ENCODE data around the gene LIN7A.
"Not testable (repeated sequence)": the region's sequence is repeated elsewhere in the genome, so short reads cannot be mapped to it uniquely, and the experiment has no call there.

Gene LIN7A

DNA sequence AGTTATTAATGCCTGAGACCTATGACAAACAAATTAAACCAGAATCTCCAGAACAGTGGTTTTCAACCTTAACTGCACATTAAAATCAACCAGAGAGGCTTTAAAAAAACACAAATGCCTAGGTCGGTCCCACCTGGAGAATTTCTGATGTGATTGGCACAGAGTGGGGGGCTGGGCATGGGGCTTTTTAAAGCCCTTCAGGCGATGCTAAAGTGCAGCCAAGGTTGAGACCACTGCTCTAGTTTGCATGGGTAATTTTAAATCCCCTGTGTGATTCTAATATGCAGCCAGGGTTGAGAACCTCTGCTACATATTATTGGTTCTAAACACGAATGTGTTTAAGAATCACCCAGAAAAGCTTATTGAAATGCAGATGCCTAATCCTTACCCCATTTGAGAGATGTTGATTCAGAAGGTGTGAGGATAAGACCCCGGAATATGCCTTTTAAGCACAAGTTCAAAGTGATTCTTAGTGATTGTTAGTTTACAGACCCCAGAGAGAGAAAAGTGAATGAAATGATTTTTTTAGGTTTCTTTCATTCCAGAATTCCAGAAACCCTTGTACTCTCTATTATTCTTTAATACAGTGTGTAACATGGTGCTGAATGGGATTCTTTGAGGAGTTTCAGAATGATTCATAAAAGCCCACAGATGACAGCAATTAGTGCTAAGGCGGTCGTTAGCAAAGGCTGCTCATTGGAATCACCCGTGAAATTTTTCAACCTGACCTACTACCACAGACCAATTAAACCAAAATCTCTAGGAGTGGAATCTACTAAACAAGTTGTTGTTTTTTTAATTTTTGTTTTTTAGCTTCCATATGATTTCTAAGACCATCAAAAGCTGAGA, 44.9 kb downstream of the LIN7A start:
- Mint-ChIP-seq H3K4me3 (no peak overlapping the region), H3K9me3 (peaks cover 15% of the 10 kb centered on the region), H3K27ac (no peak overlapping the region), H3K4me1 (no peaks in the 10 kb centered on the region), H3K36me3 (no peaks in the 10 kb centered on the region)
- ATAC-seq = no peak
- DNase-seq (ENCODE audit: low spot score in 2 of 2) = no peak

DNA sequence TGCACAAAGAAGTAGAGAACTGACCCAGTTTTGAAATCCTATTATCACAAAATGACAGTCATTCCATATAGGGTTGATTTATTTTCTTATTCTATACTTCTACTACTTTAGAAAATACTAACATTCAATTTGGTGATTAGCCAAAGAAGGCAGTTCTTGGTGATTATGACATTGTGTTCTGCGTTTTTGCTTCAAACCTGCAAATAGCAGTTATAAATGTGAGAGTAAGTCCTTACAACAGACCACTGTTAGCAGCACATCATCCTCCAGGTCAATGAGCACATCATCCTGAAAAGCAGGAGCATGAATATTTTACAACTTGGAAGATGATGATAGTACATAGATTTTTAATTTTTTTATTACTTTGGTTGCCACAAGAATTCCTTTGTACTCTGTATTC, 53.1 kb downstream of the LIN7A start:
- DNase-seq (ENCODE audit: low spot score in 2 of 2) (no peak), ATAC-seq (no peak)
- H3K36me3 Mint-ChIP-seq = no peaks in the 10 kb centered on the region
- peaks cover 15% of the 10 kb centered on the region for H3K9me3 Mint-ChIP-seq
- no peak overlapping the region for H3K4me3 Mint-ChIP-seq
- H3K27ac Mint-ChIP-seq = no peak overlapping the region
- H3K4me1 Mint-ChIP-seq = no peaks in the 10 kb centered on the region

DNA sequence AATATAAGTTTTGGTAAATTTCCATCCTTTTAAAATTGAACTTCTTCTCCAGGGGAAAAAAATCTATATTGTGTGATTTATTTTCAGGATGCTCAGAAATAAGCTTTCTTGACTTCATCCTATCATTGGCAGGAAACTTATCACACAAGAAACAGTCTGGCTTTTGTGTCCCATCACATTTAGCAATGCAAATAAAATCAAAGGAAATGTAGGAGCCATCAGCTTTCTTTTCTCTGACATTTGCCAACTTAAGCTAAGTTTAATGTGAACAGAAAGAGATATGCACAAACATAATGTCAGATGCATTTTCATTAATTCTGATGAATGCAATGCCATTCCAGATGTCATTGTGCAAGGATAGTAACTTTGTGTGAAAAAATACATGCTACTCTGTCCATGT, 56.6 kb downstream of the LIN7A start:
- Mint-ChIP-seq H3K4me1 (no peaks in the 10 kb centered on the region), H3K36me3 (no peaks in the 10 kb centered on the region), H3K27ac (no peak overlapping the region), H3K9me3 (peaks cover 8% of the 10 kb centered on the region), H3K4me3 (no peak overlapping the region)
- DNase-seq (ENCODE audit: low spot score in 2 of 2) (no peak), ATAC-seq (no peak)

DNA sequence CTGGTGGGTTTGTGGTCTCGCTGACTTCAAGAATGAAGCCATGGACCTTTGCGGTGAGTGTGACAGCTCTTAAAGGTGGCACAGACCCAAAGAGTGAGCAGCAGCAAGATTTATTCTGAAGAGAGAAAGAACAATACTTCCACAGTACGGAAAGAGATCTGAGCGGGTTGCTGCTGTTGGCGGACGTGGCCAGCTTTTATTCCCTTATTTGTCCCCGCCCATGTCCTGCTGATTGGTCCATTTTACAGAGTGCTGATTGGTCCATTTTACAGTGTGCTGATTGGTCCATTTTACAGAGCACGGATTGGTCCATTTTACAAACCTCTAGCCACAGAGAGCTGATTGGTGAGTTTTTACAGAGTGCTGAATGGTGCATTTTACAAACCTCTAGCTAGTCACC, 59.3 kb downstream of the LIN7A start:
- DNase-seq (ENCODE audit: low spot score in 2 of 2); ATAC-seq; H3K36me3 Mint-ChIP-seq; H3K4me3 Mint-ChIP-seq; H3K4me1 Mint-ChIP-seq; H3K27ac Mint-ChIP-seq: not testable (repeated sequence)
- H3K9me3 Mint-ChIP-seq = peaks cover 12% of the 10 kb centered on the region

DNA sequence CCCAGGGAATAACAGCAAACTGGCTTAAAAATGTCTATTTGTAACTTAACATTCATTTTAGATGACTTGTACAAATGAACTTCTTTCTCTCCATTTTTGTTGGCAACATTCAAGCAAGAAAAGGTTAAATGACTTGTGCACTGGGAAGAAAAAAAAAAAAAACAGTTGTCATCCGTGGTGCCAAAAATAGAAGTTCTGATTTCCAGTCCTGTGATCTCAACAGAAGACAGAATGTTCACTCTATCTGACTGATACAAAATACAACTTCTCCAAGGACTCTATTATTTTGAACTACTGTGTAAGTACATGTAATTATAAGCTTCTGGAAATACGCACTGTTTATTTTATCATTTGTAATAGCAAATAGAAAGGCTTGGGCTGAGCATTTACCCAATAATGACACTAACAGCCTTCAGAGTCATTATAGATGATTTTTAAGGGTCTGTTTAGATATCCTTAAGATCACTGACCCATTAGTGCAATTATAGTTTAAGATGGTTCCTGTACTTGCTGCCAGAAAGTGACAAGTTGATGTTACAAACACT, 59.9 kb downstream of the LIN7A start:
- no peak overlapping the region for H3K27ac Mint-ChIP-seq
- no peak for ATAC-seq
- H3K36me3 Mint-ChIP-seq = no peaks in the 10 kb centered on the region
- peaks cover 8% of the 10 kb centered on the region for H3K9me3 Mint-ChIP-seq
- DNase-seq (ENCODE audit: low spot score in 2 of 2) = no peak
- no peak overlapping the region for H3K4me3 Mint-ChIP-seq
- H3K4me1 Mint-ChIP-seq = no peaks in the 10 kb centered on the region

DNA sequence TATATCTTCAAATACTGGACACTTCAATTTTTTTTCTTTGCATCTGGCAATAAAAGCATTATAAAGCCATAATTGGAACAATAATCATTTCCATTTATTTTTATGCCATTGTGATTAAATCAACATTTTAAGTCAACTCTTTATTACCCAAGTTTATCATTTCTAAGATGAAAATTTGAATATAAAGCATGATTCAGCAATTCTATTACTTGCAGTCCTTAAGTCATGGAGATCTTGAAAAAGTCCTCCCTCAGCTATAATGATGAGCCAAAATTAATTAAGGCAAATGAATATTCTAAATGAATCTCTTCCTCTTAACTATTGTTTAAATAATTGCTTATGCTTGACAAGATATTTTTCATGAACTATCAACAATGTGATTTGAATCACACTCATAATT, 65.7 kb downstream of the LIN7A start:
- no peak for ATAC-seq
- Mint-ChIP-seq H3K27ac (no peak overlapping the region), H3K36me3 (no peaks in the 10 kb centered on the region), H3K9me3 (peaks cover 7% of the 10 kb centered on the region), H3K4me3 (no peak overlapping the region), H3K4me1 (no peaks in the 10 kb centered on the region)
- DNase-seq (ENCODE audit: low spot score in 2 of 2) = no peak

DNA sequence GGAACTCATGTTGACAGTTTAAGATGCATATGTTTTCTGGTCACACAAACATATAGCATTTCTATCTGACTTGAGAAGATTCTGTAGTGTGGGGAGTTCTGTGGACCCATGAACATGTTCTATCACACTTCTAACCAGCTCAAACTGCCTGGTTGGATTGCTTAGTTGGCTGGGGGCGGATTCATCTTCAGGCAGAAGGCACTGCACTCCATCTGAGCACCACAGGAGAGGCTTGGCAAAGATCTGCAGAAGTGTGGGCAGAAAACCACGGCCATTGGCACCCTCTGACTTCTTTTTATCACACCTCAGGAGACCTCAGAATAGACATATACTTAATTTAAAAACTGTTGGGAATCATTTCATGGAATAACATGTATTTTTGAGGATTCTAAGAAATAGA, 68.5 kb downstream of the LIN7A start:
- peaks cover 11% of the 10 kb centered on the region for H3K9me3 Mint-ChIP-seq
- DNase-seq (ENCODE audit: low spot score in 2 of 2) (no peak), ATAC-seq (no peak)
- H3K4me3 Mint-ChIP-seq = no peak overlapping the region
- no peak overlapping the region for H3K27ac Mint-ChIP-seq
- H3K4me1 Mint-ChIP-seq = no peaks in the 10 kb centered on the region
- H3K36me3 Mint-ChIP-seq = no peaks in the 10 kb centered on the region

DNA sequence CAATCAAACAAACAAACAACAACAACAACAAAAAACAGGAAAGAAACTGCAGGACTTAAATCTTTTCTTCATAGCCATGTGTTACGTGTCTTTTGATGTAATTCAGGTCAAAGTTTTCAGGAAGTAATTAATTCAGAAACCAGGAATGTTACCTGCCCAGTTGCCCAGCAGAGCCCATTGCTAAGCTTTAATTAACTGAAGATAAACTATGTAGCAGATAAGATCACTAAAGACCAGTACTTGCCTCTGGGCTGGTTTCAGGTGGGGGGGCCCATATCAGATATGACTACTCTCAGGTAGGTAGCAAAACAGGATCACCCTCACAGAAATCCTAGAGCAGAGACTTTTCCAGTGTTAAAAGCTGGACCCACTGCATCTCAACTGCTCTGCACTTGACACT, 69.2 kb downstream of the LIN7A start:
- Mint-ChIP-seq H3K4me1 (no peaks in the 10 kb centered on the region), H3K27ac (no peak overlapping the region), H3K36me3 (no peaks in the 10 kb centered on the region), H3K4me3 (no peak overlapping the region), H3K9me3 (peaks cover 11% of the 10 kb centered on the region)
- ATAC-seq (no peak), DNase-seq (ENCODE audit: low spot score in 2 of 2) (no peak)

DNA sequence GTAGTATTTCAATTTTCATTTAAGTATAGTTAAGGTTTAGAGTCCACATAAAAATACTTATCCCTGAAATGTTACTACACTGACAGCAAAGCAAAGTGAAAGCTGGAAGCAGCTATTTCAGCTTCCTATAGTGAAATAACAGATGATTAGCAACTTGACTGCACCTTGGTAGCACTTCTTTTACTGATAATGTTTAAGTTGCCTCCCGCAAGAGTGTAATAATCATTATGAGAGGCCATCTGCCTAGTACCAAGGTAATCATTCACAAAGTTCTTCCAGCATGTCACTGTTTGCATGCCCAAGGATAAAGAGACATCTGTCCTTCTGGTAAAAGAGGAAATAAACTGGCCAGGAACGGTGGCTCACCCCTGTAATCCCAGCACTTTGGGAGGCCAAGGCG, 69.8 kb downstream of the LIN7A start:
- DNase-seq (ENCODE audit: low spot score in 2 of 2) (no peak), ATAC-seq (no peak)
- no peak overlapping the region for H3K27ac Mint-ChIP-seq

DNA sequence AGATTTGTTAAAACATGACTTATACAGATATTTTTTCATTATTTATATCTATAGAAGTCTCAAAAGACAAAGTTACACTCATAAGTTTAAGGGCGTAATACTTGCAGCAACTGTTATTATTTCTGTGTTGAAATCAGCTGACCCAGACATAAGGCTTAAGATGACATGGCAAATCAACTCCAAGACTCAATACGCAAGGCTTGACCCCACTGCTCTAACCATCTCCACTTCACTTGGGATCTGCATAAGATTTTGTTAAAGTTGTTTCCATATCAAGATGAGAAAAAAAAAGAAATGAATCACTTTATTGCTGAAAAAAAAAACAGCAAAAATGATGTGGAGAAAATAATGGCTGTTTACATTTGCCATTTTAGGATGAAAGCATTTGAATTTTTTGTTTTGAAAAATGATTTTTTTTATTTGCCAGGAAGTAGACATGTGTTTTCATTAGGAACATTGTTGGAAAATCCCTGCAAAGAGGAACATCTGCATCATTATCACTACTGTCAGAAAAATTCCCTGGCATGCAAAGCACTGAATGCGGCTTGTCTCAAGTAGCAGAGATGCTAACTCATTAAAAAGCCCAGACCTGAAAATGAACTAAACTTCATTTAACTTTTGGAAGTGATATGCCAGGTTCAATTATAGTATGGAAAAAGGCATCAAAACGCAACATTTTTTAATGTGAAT, 73.5 kb downstream of the LIN7A start:
- H3K4me3 Mint-ChIP-seq = no peak overlapping the region
- H3K36me3 Mint-ChIP-seq = no peaks in the 10 kb centered on the region
- H3K9me3 Mint-ChIP-seq = peaks cover 15% of the 10 kb centered on the region
- no peak overlapping the region for H3K27ac Mint-ChIP-seq
- no peaks in the 10 kb centered on the region for H3K4me1 Mint-ChIP-seq
- DNase-seq (ENCODE audit: low spot score in 2 of 2) = no peak
- no peak for ATAC-seq

More for the DNA sequence above, 69.8 kb downstream of the LIN7A start:
- H3K4me3 Mint-ChIP-seq = no peak overlapping the region
- no peaks in the 10 kb centered on the region for H3K4me1 Mint-ChIP-seq
- H3K36me3 Mint-ChIP-seq = no peaks in the 10 kb centered on the region
- H3K9me3 Mint-ChIP-seq = peaks cover 12% of the 10 kb centered on the region

DNA sequence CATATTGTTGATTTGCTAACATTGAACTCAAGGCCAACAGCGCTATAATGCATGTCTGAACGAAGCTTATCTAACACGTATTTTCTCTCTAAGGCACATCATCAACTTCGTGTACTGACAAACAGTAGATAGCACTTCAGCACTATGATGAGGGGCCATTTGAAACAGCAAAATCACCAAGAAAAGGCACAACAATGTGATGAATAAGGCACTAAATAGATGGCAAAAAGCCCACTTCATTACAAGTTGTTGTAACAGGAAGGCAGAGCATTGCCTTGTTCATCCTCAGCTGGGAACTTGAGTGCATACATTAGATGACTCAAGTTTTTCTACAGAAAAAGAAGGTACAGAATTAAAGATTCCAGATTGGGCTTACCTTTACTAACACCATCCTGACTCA, 75.2 kb downstream of the LIN7A start:
- no peak for DNase-seq (ENCODE audit: low spot score in 2 of 2)
- Mint-ChIP-seq H3K36me3 (no peaks in the 10 kb centered on the region), H3K27ac (no peak overlapping the region), H3K4me3 (no peak overlapping the region), H3K4me1 (no peaks in the 10 kb centered on the region), H3K9me3 (peaks cover 18% of the 10 kb centered on the region)
- no peak for ATAC-seq

DNA sequence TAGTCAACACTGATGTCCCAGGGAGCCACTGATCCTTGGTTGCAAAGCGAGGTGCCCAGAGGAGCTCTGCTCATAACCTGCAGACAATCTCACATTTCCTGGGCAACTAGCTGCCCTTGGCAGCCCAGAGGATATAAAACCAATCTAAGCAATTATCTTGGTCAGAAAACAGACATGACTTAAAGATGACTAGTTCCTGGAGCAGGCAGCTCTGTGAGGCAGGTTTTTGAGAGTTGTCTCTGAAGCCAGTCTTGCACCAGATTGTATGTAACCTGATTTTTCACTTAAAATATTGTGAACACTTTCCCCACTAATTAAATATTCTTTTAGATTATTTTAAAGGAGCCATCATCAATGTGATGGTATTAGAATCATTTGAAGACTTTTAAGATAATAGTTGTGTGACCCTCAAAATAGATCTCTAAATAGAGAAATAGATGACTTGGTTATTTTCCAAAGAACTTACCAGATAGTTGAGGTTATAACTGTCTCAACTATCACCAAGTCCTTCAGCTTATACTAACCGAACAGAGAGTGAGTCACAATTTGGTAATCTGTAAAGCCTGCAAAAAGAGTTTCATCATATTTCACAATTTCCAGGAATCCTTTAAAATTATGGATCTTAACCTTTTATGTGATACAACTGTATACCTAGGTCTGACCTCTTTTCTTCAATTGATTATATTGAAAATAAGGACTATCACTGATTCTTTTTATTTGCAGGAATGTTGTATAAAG, 75.9 kb downstream of the LIN7A start:
- DNase-seq (ENCODE audit: low spot score in 2 of 2) (no peak), ATAC-seq (no peak)
- Mint-ChIP-seq H3K4me1 (no peaks in the 10 kb centered on the region), H3K27ac (no peak overlapping the region), H3K4me3 (no peak overlapping the region), H3K9me3 (peaks cover 18% of the 10 kb centered on the region), H3K36me3 (no peaks in the 10 kb centered on the region)

DNA sequence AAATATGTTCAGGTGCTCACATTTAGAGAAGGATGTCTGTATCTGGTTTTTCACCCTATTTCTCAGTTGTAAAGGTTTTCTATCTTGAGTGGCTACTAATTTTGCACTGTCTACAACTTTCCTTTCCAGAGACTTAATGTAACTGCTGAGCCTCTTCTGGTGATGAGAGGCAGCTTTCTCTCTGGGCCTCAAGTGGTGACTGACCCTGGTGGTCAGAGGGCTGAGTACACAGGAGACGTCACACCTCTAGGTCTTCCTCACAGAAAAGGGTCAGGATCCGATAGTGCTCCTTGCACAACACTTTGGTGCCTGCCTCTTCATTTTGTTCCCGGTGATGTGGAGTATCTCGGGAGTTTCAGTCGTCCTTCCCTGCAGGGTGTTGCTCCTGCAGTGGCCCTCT, 76.8 kb downstream of the LIN7A start:
- no peaks in the 10 kb centered on the region for H3K4me1 Mint-ChIP-seq
- no peak overlapping the region for H3K27ac Mint-ChIP-seq
- ATAC-seq (peak; percentile 11), DNase-seq (ENCODE audit: low spot score in 2 of 2) (no peak)
- H3K4me3 Mint-ChIP-seq = no peak overlapping the region
- H3K36me3 Mint-ChIP-seq = no peaks in the 10 kb centered on the region
- peaks cover 18% of the 10 kb centered on the region for H3K9me3 Mint-ChIP-seq

DNA sequence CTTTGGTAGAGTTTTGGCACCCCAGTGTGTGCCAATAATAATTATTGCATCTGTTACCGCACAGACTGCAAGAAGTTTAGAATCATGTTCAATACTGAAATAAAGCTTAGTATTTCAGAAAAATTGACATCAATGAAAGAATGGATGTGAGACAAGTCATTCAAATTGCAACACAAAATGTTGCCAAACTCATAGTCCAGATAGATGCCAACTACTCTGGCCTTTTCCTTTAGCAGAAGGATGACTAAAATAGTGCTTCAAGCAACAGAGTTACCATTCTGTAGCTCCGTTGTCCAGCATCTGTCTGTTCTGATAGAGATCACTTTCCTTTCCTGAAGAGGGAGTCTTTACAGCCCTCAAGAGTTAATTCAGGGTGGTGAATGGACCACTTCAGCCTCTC, 77.5 kb downstream of the LIN7A start:
- H3K4me1 Mint-ChIP-seq = no peaks in the 10 kb centered on the region
- no peak overlapping the region for H3K27ac Mint-ChIP-seq

DNA sequence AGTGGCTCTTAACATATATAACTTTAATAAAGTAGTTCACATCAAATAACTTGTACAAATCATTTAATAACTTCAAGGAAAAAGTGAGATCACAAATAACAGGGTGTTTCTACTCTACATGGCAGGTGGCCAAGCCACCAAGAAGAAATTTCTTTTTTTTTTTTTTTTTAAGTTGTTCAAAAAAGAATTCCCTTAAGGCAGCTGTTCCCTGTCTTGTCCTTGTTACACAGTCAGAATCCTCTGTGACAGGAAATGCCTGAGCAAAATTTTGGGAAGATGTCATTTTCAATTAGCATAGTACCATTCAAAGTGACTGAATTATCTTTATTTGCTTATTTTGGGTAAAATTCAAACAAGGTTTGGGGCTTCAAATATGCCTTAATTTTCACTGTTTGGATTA, 79.4 kb downstream of the LIN7A start:
- no peak overlapping the region for H3K27ac Mint-ChIP-seq
- ATAC-seq (no peak), DNase-seq (ENCODE audit: low spot score in 2 of 2) (no peak)
- H3K36me3 Mint-ChIP-seq = no peaks in the 10 kb centered on the region
- H3K4me1 Mint-ChIP-seq = no peaks in the 10 kb centered on the region
- no peak overlapping the region for H3K4me3 Mint-ChIP-seq
- peaks cover 9% of the 10 kb centered on the region for H3K9me3 Mint-ChIP-seq

More for the DNA sequence above, 77.5 kb downstream of the LIN7A start:
- ATAC-seq (no peak), DNase-seq (ENCODE audit: low spot score in 2 of 2) (no peak)
- no peaks in the 10 kb centered on the region for H3K36me3 Mint-ChIP-seq
- peaks cover 11% of the 10 kb centered on the region for H3K9me3 Mint-ChIP-seq
- H3K4me3 Mint-ChIP-seq = no peak overlapping the region

Measured in stimulated activated effector memory CD8-positive, alpha-beta T cell treated with anti-CD3 and anti-CD28 coated beads, Interleukin-12 subunit alpha, Interleukin-12 subunit beta, amount 100 ng/mL, for 72 hours (primary cell).